GM19395 (cell line): ENCODE measurements around the gene ARFIP1.
"Not testable (repeated sequence)": the region's sequence is repeated elsewhere in the genome, so short reads cannot be mapped to it uniquely, and the experiment has no call there.

Source experiments
- ATAC-seq: cut with Tn5 transposase; IDR thresholded peaks from one replicate; pipeline ENCODE4 v1.9.1; 2021; ENCODE audit warnings: mild to moderate bottlenecking, moderate library complexity; ENCODE audit not compliant: unreplicated experiment

ARFIP1 gene

GRCh38 chr4:152779513-152780266 is at the start of gene ARFIP1, which contains the start of gene TIGD4:
Gene ARFIP1, plus strand, starts transcription at chr4:152779954. Its CDS starts 49,680 bp downstream, at chr4:152829634.
Gene TIGD4, minus strand, starts transcription at chr4:152779730. Its CDS starts 8,726 bp downstream, at chr4:152771004.
- ATAC-seq, result peak; percentile 92

GRCh38 chr4:152731997-152732396 is 47.8 kb upstream of the ARFIP1 start:
- no peak for ATAC-seq

- ATAC-seq, result no peak
These were observed 45.6 kb upstream of the ARFIP1 start for GRCh38 chr4:152734015-152734698.

GRCh38 chr4:152734699-152735050 is 45.1 kb upstream of the ARFIP1 start:
- ATAC-seq, result no peak

- peak; percentile 52 for ATAC-seq
These were observed 44.3 kb upstream of the ARFIP1 start for GRCh38 chr4:152735396-152735859.

- ATAC-seq, result no peak
These were observed 43.8 kb upstream of the ARFIP1 start for GRCh38 chr4:152735906-152736305.

- ATAC-seq, result no peak
These were observed 40.9 kb upstream of the ARFIP1 start for GRCh38 chr4:152738827-152739226.

GRCh38 chr4:152747444-152747843 is 32.3 kb upstream of the ARFIP1 start:
- ATAC-seq, result no peak

GRCh38 chr4:152748619-152749018 is 31.1 kb upstream of the ARFIP1 start:
- ATAC-seq, result no peak

- ATAC-seq, result no peak
These were observed 16.0 kb upstream of the ARFIP1 start for GRCh38 chr4:152763796-152764195.

- not testable (repeated sequence) for ATAC-seq
These were observed 14.6 kb upstream of the ARFIP1 start for GRCh38 chr4:152765069-152765737.

GRCh38 chr4:152771741-152772533 is 7.8 kb upstream of the ARFIP1 start:
- ATAC-seq, result peak; percentile 94

GRCh38 chr4:152773339-152773738 is 6.4 kb upstream of the ARFIP1 start:
- no peak for ATAC-seq

GRCh38 chr4:152773953-152774352 is 5.8 kb upstream of the ARFIP1 start:
- no peak for ATAC-seq

GRCh38 chr4:152776352-152776751 is 3.4 kb upstream of the ARFIP1 start:
- no peak for ATAC-seq

GRCh38 chr4:152777488-152777887 is 2.3 kb upstream of the ARFIP1 start:
- ATAC-seq, result no peak

- ATAC-seq, result peak; percentile 34
These were observed 870 bp upstream of the ARFIP1 start for GRCh38 chr4:152778656-152779512.

GRCh38 chr4:152780267-152780778 is 569 bp downstream of the ARFIP1 start:
- ATAC-seq, result no peak

GRCh38 chr4:152784490-152785350 is 5.0 kb downstream of the ARFIP1 start:
- no peak for ATAC-seq
